ENCODE data around the gene ESRRA.

Gene ESRRA

GRCh38 chr11:64333556-64333955 lies 28.2 kb downstream of the ESRRA start:
- no peak for DNase-seq

- DNase-seq: peak; percentile 96
These were observed 29.7 kb downstream of the ESRRA start for GRCh38 chr11:64334764-64335735.

- no peak for DNase-seq
These were observed 32.4 kb downstream of the ESRRA start for GRCh38 chr11:64337538-64338249.

GRCh38 chr11:64338716-64339115 lies 33.4 kb downstream of the ESRRA start:
- no peak for DNase-seq

- no peak for DNase-seq
These were observed 34.0 kb downstream of the ESRRA start for GRCh38 chr11:64339286-64339685.

GRCh38 chr11:64339754-64340408 lies 34.6 kb downstream of the ESRRA start, which contains the start of gene CCDC88B:
Gene CCDC88B (plus strand): TSS chr11:64340204. CDS start chr11:64340267, 63 bp downstream.
- no peak for DNase-seq

GRCh38 chr11:64340671-64341335 lies 35.5 kb downstream of the ESRRA start:
- DNase-seq: no peak

- DNase-seq: no peak
These were observed 36.1 kb downstream of the ESRRA start for GRCh38 chr11:64341429-64341828.

GRCh38 chr11:64341851-64342791 lies 36.8 kb downstream of the ESRRA start:
- peak; percentile 83 for DNase-seq

- DNase-seq: no peak
These were observed 37.8 kb downstream of the ESRRA start for GRCh38 chr11:64342869-64343745.

GRCh38 chr11:64343767-64344559 lies 38.6 kb downstream of the ESRRA start:
- DNase-seq: no peak

GRCh38 chr11:64344787-64345186 lies 39.5 kb downstream of the ESRRA start:
- DNase-seq: no peak

GRCh38 chr11:64347193-64347867 lies 42.0 kb downstream of the ESRRA start:
- DNase-seq: no peak

- no peak for DNase-seq
These were observed 43.2 kb downstream of the ESRRA start for GRCh38 chr11:64348383-64349024.

GRCh38 chr11:64349025-64349387 lies 43.7 kb downstream of the ESRRA start:
- DNase-seq: no peak

- no peak for DNase-seq
These were observed 44.1 kb downstream of the ESRRA start for GRCh38 chr11:64349404-64349803.

- no peak for DNase-seq
These were observed 45.9 kb downstream of the ESRRA start for GRCh38 chr11:64351136-64351631.

Data from fibroblast of skin of abdomen (primary cell).